CD4-positive, alpha-beta T cell (primary cell): Measurements from ENCODE around the gene ARAP3. TPM values are rescaled to one million over a fixed set of nuclear protein-coding genes. Genes with fewer than 3 reads are reported as not detected.

ENCODE experiments used
- ATAC-seq: fragments of 200-7000 bp; cut with Tn5 transposase; one replicate; pipeline ENCODE4 v1.10.0; 2022; ENCODE audit warnings: mild to moderate bottlenecking; ENCODE audit not compliant: poor library complexity
- CTCF ChIA-PET: fragments of 350-600 bp; sonication (Branson Sonifier 250); formaldehyde crosslinking; loops from one replicate; lab custom pipeline; 2021; ENCODE audit warnings: antibody characterized with exemption, inconsistent platforms; lab: Charles Lee
- POLR2A ChIA-PET: fragments of 350-600 bp; sonication (Branson Sonifier 250); formaldehyde crosslinking; loops from one replicate; lab custom pipeline; 2021; ENCODE audit warnings: antibody characterized with exemption, inconsistent platforms; lab: Charles Lee
- DNase-seq, 14 experiments: peaks; one replicate each; pipeline ENCODE4 v3.0.0-alpha.2; 2013 to 2020; ENCODE audit warnings: mixed read lengths in 2 of 14
- H3K27ac ChIP-seq, 2 donors: one replicate each; pipeline versions ENCODE4 v1.5.1 to v1.7.0; 2013; ENCODE audit warnings: low read length in 2 of 2, low read depth in 1 of 2, mild to moderate bottlenecking in 1 of 2
- H3K27me3 ChIP-seq, 2 experiments: 1 replicate in 1 of 2; 2 replicates in 1 of 2; pipeline versions ENCODE4 v1.6.1 to v1.7.0; 2013; ENCODE audit warnings: low read length in 2 of 2, control low read depth in 1 of 2, mild to moderate bottlenecking in 1 of 2, moderate library complexity in 1 of 2; ENCODE audit not compliant: insufficient read depth in 2 of 2, control insufficient read depth in 1 of 2
- H3K36me3 ChIP-seq: one replicate; pipeline ENCODE4 v1.6.1; 2013; ENCODE audit warnings: low read length, control low read depth; ENCODE audit not compliant: insufficient read depth
- H3K4me1 ChIP-seq: one replicate; pipeline ENCODE4 v1.6.1; 2013; ENCODE audit warnings: low read length, control low read depth; ENCODE audit not compliant: insufficient read depth
- H3K4me3 ChIP-seq: one replicate; pipeline ENCODE4 v1.5.1; 2013; ENCODE audit warnings: mild to moderate bottlenecking, low read length, moderate library complexity
- H3K9me3 ChIP-seq, 2 experiments: 1 replicate in 1 of 2; 2 replicates in 1 of 2; pipeline versions ENCODE4 v1.6.1 to v1.7.0; 2013; ENCODE audit warnings: low read length in 2 of 2, mild to moderate bottlenecking in 2 of 2, control low read depth in 1 of 2, moderate library complexity in 1 of 2; ENCODE audit not compliant: control insufficient read depth in 1 of 2, insufficient read depth in 1 of 2
- H3K27ac Mint-ChIP-seq: one replicate; pipeline ENCODE4 v1.8.0; 2020; ENCODE audit warnings: mixed read lengths
- H3K27me3 Mint-ChIP-seq: one replicate; pipeline ENCODE4 v1.8.0; 2021; ENCODE audit warnings: mixed read lengths
- H3K36me3 Mint-ChIP-seq: one replicate; pipeline ENCODE4 v1.8.0; 2021; ENCODE audit warnings: low read depth, mixed read lengths
- H3K4me1 Mint-ChIP-seq: one replicate; pipeline ENCODE4 v1.8.0; 2021; ENCODE audit warnings: low read depth, mixed read lengths
- H3K4me3 Mint-ChIP-seq: one replicate; pipeline ENCODE4 v1.8.0; 2020; ENCODE audit warnings: mild to moderate bottlenecking, mixed read lengths
- H3K9me3 Mint-ChIP-seq: one replicate; pipeline ENCODE4 v1.8.0; 2020; ENCODE audit warnings: mixed read lengths
- intact Hi-C, 2 experiments: fragments of 100-400 bp; cut with DNase I in 1 of 2; cut with micrococcal nuclease in 1 of 2; formaldehyde crosslinking; loops; one replicate each; pipeline versions ENCODE4 v1.15.1 to v1.9.0; 2023 to 2025; cut with DNase I, micrococcal nuclease
- total RNA-seq, 174 experiments: library from RNA in 2 of 174; stranded (reverse) in 2 of 174; gene quantifications; one replicate each; pipeline ENCODE4 v1.2.3 and lab custom pipeline; 2021 to 2026
- TF ChIP-seq, protein P1 (sequence below): fragments of 200-600 bp; IDR thresholded peaks from one replicate; pipeline ENCODE4 v1.8.0; 2022; ENCODE audit warnings: antibody characterized with exemption, mild to moderate bottlenecking

ARAP3 gene
- total RNA-seq, 2 experiments from 2014 or later: 0.30 to 0.31 TPM

DNA sequence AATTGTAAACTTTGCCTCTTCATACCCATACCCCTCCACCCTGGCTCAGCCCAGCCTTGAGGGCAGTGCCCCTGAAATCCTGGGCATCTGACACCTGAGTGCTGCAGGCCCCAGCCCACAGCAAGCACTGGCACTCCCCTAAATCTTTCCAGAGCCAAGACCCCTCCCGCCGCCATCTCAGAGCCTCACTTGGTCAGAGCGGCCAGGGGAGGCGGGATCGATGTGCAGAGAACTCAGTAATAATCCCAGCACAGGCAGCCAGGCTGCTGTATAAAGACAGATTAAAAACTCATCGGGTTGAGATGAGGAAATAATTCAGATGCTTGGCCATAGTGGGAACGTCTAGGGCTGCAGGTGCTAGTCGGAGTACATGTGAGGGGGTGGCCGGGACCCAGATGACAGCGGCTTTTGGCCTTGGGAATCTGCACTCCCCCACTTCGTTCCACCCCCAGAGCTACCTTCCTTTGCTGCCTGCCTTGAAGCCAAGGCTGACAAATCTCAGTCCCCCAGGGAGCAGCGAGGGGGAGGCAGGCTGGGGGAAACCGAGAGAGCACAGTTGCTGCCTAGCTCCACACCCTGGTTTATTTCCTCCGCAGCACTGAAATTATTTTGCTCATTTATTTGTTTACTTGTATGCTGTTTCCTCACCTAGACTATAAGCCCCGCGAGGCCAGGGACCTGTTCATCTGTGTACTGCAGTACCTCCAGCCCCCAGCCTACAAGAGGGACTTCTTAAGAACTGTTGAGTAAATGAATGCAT lies 19.5 kb upstream of the ARAP3 start:
- intact Hi-C loops: loop anchor here (1.0 to 2.0 kb wide), 2 partner anchors 178 to 259 kb away; no protein-coding TSS in a partner anchor
- Histone ChIP-seq H3K27ac (no peak overlapping the region), H3K9me3 (no peaks in the 10 kb centered on the region), H3K4me3 (peak overlapping the region; percentile 73), H3K4me1 (peaks cover 23% of the 10 kb centered on the region), H3K36me3 (no peaks in the 10 kb centered on the region), H3K27me3 (peaks cover 32 to 33% of the 10 kb centered on the region in 2 experiments)
- DNase-seq (peak in 1 of 14 experiments; percentile 15), ATAC-seq (peak; percentile 35)
- Mint-ChIP-seq H3K4me3 (no peak overlapping the region), H3K36me3 (no peaks in the 10 kb centered on the region), H3K4me1 (peaks cover 19% of the 10 kb centered on the region), H3K9me3 (no peaks in the 10 kb centered on the region), H3K27ac (no peak overlapping the region), H3K27me3 (peaks cover 51% of the 10 kb centered on the region)
- TF ChIP-seq, protein P1, sequence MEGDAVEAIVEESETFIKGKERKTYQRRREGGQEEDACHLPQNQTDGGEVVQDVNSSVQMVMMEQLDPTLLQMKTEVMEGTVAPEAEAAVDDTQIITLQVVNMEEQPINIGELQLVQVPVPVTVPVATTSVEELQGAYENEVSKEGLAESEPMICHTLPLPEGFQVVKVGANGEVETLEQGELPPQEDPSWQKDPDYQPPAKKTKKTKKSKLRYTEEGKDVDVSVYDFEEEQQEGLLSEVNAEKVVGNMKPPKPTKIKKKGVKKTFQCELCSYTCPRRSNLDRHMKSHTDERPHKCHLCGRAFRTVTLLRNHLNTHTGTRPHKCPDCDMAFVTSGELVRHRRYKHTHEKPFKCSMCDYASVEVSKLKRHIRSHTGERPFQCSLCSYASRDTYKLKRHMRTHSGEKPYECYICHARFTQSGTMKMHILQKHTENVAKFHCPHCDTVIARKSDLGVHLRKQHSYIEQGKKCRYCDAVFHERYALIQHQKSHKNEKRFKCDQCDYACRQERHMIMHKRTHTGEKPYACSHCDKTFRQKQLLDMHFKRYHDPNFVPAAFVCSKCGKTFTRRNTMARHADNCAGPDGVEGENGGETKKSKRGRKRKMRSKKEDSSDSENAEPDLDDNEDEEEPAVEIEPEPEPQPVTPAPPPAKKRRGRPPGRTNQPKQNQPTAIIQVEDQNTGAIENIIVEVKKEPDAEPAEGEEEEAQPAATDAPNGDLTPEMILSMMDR: no peak
- CTCF ChIA-PET: interaction anchor here (0.6 to 3.5 kb wide), 7 partner anchors 9 to 310 kb away, joined by 3 to 23 read pairs (median 8); no protein-coding TSS in a partner anchor
- POLR2A ChIA-PET: interaction anchor here (0.7 to 4.0 kb wide), 8 partner anchors 9 to 315 kb away, joined by 3 to 19 read pairs (median 3); partner anchors contain the start of gene RNF14

DNA sequence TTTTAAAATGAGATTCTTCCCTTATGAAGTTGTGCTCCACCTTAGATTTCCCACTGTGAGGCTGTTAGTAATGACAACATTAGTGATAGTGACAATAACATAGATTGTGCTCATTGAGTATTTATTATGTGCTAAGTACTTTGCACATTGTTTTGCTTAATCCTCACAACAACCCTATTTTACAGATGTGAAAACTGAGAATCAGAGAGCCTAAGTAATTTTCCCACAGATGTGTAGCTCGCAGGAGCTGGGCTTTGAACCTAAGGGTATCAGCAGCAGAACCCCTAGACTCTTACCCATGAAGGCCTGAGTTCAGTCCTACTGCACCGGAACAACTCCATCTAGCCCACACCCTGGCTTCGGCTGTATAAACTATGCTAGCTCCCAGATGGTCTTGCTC lies 15.6 kb upstream of the ARAP3 start:
- no peak overlapping the region for H3K27ac ChIP-seq
- ChIA-PET POLR2A (no interaction called here), CTCF (interaction anchor here (1.8 kb wide), 1 partner anchor 182 kb away, joined by 4 read pairs; no protein-coding TSS in a partner anchor)
- H3K4me3 ChIP-seq: no peak overlapping the region
- H3K36me3 ChIP-seq: no peaks in the 10 kb centered on the region
- H3K4me1 ChIP-seq: peaks cover 26% of the 10 kb centered on the region
- H3K36me3 Mint-ChIP-seq: no peaks in the 10 kb centered on the region
- no peak for DNase-seq
- H3K9me3 Mint-ChIP-seq: no peaks in the 10 kb centered on the region
- TF ChIP-seq, protein P1: no peak
- H3K4me3 Mint-ChIP-seq: no peak overlapping the region
- peaks cover 20 to 33% of the 10 kb centered on the region in 2 experiments for H3K27me3 ChIP-seq
- ATAC-seq: no peak
- intact Hi-C loops: loop anchor here in 1 of 2 experiments (10.0 kb wide), 2 partner anchors 447 to 997 kb away; no protein-coding TSS in a partner anchor
- no peak overlapping the region for H3K27ac Mint-ChIP-seq
- peaks cover 25% of the 10 kb centered on the region for H3K4me1 Mint-ChIP-seq
- no peaks in the 10 kb centered on the region for H3K9me3 ChIP-seq
- peaks cover 64% of the 10 kb centered on the region for H3K27me3 Mint-ChIP-seq

DNA sequence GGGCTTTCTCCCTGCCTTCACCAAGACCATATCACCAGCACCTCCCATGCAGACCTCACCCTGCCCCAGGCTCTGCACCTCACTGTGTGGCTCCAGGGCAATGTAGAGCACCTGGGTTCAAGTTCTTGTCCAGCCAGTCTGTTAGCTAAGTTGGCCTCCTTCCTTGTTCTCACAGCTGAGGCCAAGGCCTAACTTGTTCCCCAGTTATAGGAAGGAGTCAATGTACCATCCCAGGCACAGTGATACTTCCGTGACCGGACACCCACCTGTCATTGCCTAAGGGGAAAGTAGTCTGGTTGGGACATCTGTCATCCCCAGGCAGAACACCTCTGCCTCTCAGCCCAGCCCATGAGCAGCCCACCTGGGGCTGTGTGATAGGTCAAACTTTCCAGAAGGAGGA lies 14.4 kb upstream of the ARAP3 start:
- POLR2A ChIA-PET: interaction anchor here (2.2 kb wide), 1 partner anchor 13 kb away, joined by 7 read pairs; no protein-coding TSS in a partner anchor
- Histone ChIP-seq H3K36me3 (no peaks in the 10 kb centered on the region), H3K9me3 (no peaks in the 10 kb centered on the region), H3K4me3 (no peak overlapping the region), H3K27ac (no peak overlapping the region), H3K4me1 (peaks cover 23% of the 10 kb centered on the region), H3K27me3 (peaks cover 17 to 29% of the 10 kb centered on the region in 2 experiments)
- CTCF ChIA-PET: interaction anchor here (1.6 to 6.3 kb wide), 3 partner anchors 183 to 272 kb away, joined by 4 to 78 read pairs (median 4); partner anchors contain the start of gene RNF14
- no peaks in the 10 kb centered on the region for H3K9me3 Mint-ChIP-seq
- no peak overlapping the region for H3K4me3 Mint-ChIP-seq
- no peak overlapping the region for H3K27ac Mint-ChIP-seq
- TF ChIP-seq, protein P1: no peak
- no peaks in the 10 kb centered on the region for H3K36me3 Mint-ChIP-seq
- intact Hi-C loops: loop anchor here in 1 of 2 experiments (10.0 kb wide), 2 partner anchors 448 to 998 kb away; no protein-coding TSS in a partner anchor
- H3K4me1 Mint-ChIP-seq: peaks cover 24% of the 10 kb centered on the region
- no peak for DNase-seq
- no peak for ATAC-seq
- H3K27me3 Mint-ChIP-seq: peaks cover 62% of the 10 kb centered on the region
